Right lobe of liver (tissue), 6 donors: ENCODE data around the gene MS4A13. TPM values are rescaled to one million over a fixed set of nuclear protein-coding genes. Genes with fewer than 3 reads are reported as not detected.

Source experiments
- ATAC-seq, 4 donors: fragments of 200-7000 bp; cut with Tn5 transposase; one replicate each; pipeline ENCODE4 v1.9.1; 2020; ENCODE audit warnings: mild to moderate bottlenecking in 4 of 4, moderate library complexity in 4 of 4
- DNase-seq, 3 donors: peaks; one replicate each; pipeline ENCODE4 v3.0.0-alpha.2; 2020
- H3K27ac ChIP-seq, 3 donors: fragments of 200-600 bp; one replicate each; pipeline ENCODE4 v1.8.0; 2022
- H3K27me3 ChIP-seq, 2 donors: fragments of 200-600 bp; one replicate each; pipeline ENCODE4 v1.8.0; 2022
- H3K36me3 ChIP-seq, 4 donors: fragments of 200-600 bp; sonication (generic) in 1 of 4; one replicate each; pipeline versions ENCODE4 v1.5.1 to v1.8.0; 2017 to 2022; ENCODE audit warnings: control low read depth in 1 of 4
- H3K4me1 ChIP-seq, 4 donors: fragments of 200-600 bp; sonication (generic) in 1 of 4; one replicate each; pipeline versions ENCODE4 v1.5.1 to v1.8.0; 2017 to 2022; ENCODE audit warnings: control low read depth in 1 of 4
- H3K4me3 ChIP-seq, 3 donors: fragments of 200-600 bp; one replicate each; pipeline ENCODE4 v1.8.0; 2022
- H3K9me3 ChIP-seq, 4 donors: fragments of 200-600 bp; sonication (generic) in 1 of 4; one replicate each; pipeline versions ENCODE4 v1.5.1 to v1.8.0; 2017 to 2022; ENCODE audit warnings: control low read depth in 1 of 4
- POLR2A ChIP-seq: fragments of 450-650 bp; IDR thresholded peaks from one replicate; pipeline ENCODE4 v1.6.1; 2017; ENCODE audit warnings: antibody characterized with exemption, mild to moderate bottlenecking
- WGBS: methylation state at CpG from one replicate; pipeline ENCODE4 v1.1.6; 2018; ENCODE audit warnings: low coverage, low lambda C conversion rate; ENCODE audit not compliant: insufficient coverage; ENCODE audit errors: missing lambda C conversion rate; 5-methylcytosine and 5-hydroxymethylcytosine counted together
- intact Hi-C, 2 donors: fragments of 100-400 bp; cut with DNase I; formaldehyde crosslinking; loops; one replicate each; pipeline versions ENCODE4 v1.11.2 to v1.14.1; 2022
- total RNA-seq, 6 experiments: library from RNA; depleted of rRNA in 2 of 6; stranded (reverse); fragments of >200 nt in 2 of 6; fragmentation: NEBNext Ultra II Directional in 3 of 6; extraction: Animal tissue kit (Norgen Biotek cat#: 25700) in 3 of 6; gene quantifications; one replicate each; pipeline versions ENCODE4 v1.1.0 to v1.2.4, GENCODE V29; 2016 to 2023
- TF ChIP-seq, protein P1 (sequence below), 4 donors: fragments of 200-600 bp in 3 of 4; fragments of 450-650 bp in 1 of 4; IDR thresholded peaks; one replicate each; pipeline versions ENCODE4 v1.5.1 to v1.8.0; 2016 to 2022; ENCODE audit warnings: antibody characterized with exemption in 4 of 4, mild to moderate bottlenecking in 2 of 4
- donor health status: DM: no; HTN: yes; CAD: no.
- donor health status: DM: no; HTN: no; CAD: no.
- donor health status: DM: no; HTN: no; CAD: no.
- donor health status: DM: no; HTN: yes; CAD: no.
- donor health status: DM: no; HTN: yes; CAD: no.

Gene MS4A13
- total RNA-seq, 6 experiments from 2014 or later: not detected

DNA sequence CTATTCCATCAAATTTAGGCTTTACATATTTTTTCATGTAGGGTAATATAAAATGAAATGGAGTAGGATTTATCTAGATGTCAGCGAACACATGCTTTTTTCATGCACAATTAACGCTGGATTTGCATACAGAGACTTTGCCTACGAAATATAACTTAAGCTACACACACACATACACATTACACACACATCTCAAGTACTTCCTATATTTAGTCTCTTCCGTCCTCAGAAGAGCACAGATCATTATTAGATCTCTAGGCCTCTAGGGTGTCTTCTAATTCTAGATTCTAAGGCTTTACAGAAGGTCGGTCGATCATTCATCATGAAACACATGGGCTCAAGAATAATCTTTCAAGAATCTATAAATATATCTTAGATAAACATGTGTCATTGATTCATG, 3.8 kb upstream of the MS4A13 start:
- TF ChIP-seq, protein P1, sequence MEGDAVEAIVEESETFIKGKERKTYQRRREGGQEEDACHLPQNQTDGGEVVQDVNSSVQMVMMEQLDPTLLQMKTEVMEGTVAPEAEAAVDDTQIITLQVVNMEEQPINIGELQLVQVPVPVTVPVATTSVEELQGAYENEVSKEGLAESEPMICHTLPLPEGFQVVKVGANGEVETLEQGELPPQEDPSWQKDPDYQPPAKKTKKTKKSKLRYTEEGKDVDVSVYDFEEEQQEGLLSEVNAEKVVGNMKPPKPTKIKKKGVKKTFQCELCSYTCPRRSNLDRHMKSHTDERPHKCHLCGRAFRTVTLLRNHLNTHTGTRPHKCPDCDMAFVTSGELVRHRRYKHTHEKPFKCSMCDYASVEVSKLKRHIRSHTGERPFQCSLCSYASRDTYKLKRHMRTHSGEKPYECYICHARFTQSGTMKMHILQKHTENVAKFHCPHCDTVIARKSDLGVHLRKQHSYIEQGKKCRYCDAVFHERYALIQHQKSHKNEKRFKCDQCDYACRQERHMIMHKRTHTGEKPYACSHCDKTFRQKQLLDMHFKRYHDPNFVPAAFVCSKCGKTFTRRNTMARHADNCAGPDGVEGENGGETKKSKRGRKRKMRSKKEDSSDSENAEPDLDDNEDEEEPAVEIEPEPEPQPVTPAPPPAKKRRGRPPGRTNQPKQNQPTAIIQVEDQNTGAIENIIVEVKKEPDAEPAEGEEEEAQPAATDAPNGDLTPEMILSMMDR (IDR thresholded peaks at IDR 0.05): no peak
- TF ChIP-seq POLR2A: no peak
- intact Hi-C loops: no loop called here
- DNase-seq: no peak

DNA sequence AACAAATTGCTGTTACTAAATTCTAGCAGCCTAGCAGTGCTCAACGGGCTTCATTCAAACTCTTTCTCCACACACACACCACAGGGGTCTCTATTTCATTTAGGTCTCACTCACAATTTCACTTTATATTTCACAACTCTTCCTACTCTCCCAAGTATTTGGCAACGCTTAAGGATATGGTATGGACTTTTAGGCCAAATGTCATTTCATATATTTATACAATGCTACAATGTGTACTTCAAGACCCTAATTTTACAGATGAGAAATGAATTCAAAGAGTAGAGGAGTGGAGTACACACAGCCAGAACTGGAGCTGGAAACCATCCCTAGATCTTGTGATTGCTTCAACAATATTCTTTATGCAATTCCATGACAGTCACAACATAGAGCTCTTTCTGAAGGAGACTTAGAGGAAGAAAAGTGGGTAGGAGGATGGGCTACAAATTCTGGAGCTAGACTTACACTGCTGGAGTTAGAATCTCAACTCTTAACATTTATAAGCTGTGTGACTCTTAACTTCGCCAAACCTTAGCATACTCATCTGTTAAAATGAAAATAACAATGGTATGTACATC, 2.5 kb upstream of the MS4A13 start:
- no peaks in the 10 kb centered on the region for H3K36me3 ChIP-seq

More for the DNA sequence above, 3.8 kb upstream of the MS4A13 start:
- 59% methylated on average over 6 of the region's 6 CpGs for WGBS
- Histone ChIP-seq H3K4me1 (no peaks in the 10 kb centered on the region), H3K9me3 (no peaks in the 10 kb centered on the region), H3K4me3 (no peak overlapping the region), H3K27ac (no peak overlapping the region), H3K36me3 (no peaks in the 10 kb centered on the region), H3K27me3 (no peaks in the 10 kb centered on the region)
- no peak for ATAC-seq

DNA sequence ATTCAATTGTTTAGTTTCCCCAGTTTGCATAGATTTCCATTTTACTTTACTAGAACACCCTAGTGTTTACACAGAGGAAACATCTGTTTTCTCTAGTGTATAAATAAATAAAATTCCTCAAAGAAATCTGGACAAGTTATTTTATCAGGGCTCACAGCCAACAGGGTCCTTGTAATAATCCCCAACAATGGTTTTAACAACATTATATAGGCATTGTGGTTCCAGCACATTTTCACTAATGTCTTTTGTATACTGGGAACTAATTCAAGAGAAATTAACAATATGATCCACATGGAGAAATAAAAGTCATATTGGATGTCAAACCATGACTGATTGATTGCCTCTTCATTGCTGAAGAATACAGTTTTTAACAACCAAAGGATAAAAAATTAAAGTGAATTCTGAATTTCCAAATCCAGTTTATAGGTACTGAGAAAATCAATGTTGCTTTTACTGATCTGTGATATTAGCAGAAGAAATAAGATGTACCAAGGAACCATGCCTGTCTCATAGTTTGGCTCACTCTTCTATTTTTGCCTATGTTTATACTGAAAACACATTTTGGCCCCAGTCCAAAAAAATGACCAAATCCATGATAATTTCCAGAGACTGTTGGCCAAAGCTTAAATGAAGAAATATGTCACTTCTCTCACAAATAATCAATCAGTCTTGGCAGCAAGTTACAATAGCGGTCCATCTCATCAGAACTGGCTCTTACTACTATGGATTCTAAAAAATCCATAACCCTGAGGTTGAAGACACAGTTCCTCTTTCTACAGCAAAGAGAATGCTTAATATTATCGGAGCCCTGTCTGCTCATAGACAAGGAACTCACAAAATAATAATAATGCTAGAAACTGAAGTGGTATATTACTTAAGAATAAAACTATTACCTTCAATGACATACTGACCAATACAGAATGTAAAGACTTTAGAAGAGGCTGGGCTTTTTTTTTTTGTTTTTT, 1.4 kb upstream of the MS4A13 start:
- no peak for ATAC-seq
- Histone ChIP-seq H3K36me3 (no peaks in the 10 kb centered on the region), H3K9me3 (no peaks in the 10 kb centered on the region), H3K4me1 (no peaks in the 10 kb centered on the region), H3K27me3 (peaks cover 0 to 5% of the 10 kb centered on the region in 2 donors), H3K4me3 (no peak overlapping the region), H3K27ac (no peak overlapping the region)
- WGBS: 55% methylated on average over 2 of the region's 2 CpGs
- TF ChIP-seq, protein P1 (IDR thresholded peaks at IDR 0.05): no peak
- no peak for TF ChIP-seq POLR2A
- no peak for DNase-seq
- intact Hi-C loops: no loop called here

More for the DNA sequence above, 2.5 kb upstream of the MS4A13 start:
- H3K4me3 ChIP-seq: no peak overlapping the region
- H3K4me1 ChIP-seq: no peaks in the 10 kb centered on the region
- ATAC-seq (no peak), DNase-seq (no peak)
- H3K27me3 ChIP-seq: peaks cover 0 to 2% of the 10 kb centered on the region in 2 donors
- TF ChIP-seq, protein P1 (IDR thresholded peaks at IDR 0.05): no peak
- no peak for TF ChIP-seq POLR2A
- intact Hi-C loops: no loop called here
- H3K9me3 ChIP-seq: no peaks in the 10 kb centered on the region
- H3K27ac ChIP-seq: no peak overlapping the region
- WGBS: 55% methylated on average over 3 of the region's 3 CpGs

- Histone ChIP-seq H3K4me1 (no peaks in the 10 kb centered on the region), H3K27ac (no peak overlapping the region), H3K36me3 (no peaks in the 10 kb centered on the region), H3K27me3 (no peaks in the 10 kb centered on the region), H3K9me3 (no peaks in the 10 kb centered on the region), H3K4me3 (no peak overlapping the region)
- TF ChIP-seq POLR2A: no peak
- TF ChIP-seq, protein P1 (IDR thresholded peaks at IDR 0.05): no peak
- DNase-seq: no peak
- no peak for ATAC-seq
- 18% methylated on average over 1 of the region's 1 CpG for WGBS
- intact Hi-C loops: no loop called here
Measured at GRCh38 chr11:60528465-60528864, 13.3 kb downstream of the MS4A13 start.
